Measurements from ENCODE around the gene HIBCH.

DNA sequence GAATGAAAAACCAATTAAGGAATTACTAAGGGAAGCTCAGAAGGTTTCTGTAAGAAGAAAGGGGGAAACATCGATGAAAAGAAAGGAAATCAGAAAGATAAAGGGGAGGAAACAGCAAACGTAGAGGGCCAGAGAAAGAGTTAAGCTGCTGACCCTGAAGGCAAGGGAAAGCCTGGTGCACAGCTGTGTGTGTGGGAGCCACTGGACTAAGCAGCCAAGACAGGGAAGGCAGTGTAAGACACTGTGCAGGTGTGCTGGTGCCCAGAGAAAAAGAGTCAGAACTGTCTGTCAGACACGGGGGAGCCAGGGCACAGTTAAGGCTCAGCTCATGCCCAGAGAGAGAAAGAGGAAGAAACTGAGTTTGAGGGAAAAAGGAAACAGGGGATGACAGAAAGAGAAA lies 104.0 kb downstream of the HIBCH start:
- TF ChIP-seq, protein P1, sequence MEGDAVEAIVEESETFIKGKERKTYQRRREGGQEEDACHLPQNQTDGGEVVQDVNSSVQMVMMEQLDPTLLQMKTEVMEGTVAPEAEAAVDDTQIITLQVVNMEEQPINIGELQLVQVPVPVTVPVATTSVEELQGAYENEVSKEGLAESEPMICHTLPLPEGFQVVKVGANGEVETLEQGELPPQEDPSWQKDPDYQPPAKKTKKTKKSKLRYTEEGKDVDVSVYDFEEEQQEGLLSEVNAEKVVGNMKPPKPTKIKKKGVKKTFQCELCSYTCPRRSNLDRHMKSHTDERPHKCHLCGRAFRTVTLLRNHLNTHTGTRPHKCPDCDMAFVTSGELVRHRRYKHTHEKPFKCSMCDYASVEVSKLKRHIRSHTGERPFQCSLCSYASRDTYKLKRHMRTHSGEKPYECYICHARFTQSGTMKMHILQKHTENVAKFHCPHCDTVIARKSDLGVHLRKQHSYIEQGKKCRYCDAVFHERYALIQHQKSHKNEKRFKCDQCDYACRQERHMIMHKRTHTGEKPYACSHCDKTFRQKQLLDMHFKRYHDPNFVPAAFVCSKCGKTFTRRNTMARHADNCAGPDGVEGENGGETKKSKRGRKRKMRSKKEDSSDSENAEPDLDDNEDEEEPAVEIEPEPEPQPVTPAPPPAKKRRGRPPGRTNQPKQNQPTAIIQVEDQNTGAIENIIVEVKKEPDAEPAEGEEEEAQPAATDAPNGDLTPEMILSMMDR (IDR thresholded peaks at IDR 0.05; ENCODE audit: insufficient read depth, low read depth, low read length), result no peak
- no peak for TF ChIP-seq EZH2 (IDR thresholded peaks at IDR 0.05; ENCODE audit: insufficient read depth, low read length)

Measured in astrocyte (in vitro differentiated cells and primary cell).